ENCODE data around the gene LAMA5.

DNA sequence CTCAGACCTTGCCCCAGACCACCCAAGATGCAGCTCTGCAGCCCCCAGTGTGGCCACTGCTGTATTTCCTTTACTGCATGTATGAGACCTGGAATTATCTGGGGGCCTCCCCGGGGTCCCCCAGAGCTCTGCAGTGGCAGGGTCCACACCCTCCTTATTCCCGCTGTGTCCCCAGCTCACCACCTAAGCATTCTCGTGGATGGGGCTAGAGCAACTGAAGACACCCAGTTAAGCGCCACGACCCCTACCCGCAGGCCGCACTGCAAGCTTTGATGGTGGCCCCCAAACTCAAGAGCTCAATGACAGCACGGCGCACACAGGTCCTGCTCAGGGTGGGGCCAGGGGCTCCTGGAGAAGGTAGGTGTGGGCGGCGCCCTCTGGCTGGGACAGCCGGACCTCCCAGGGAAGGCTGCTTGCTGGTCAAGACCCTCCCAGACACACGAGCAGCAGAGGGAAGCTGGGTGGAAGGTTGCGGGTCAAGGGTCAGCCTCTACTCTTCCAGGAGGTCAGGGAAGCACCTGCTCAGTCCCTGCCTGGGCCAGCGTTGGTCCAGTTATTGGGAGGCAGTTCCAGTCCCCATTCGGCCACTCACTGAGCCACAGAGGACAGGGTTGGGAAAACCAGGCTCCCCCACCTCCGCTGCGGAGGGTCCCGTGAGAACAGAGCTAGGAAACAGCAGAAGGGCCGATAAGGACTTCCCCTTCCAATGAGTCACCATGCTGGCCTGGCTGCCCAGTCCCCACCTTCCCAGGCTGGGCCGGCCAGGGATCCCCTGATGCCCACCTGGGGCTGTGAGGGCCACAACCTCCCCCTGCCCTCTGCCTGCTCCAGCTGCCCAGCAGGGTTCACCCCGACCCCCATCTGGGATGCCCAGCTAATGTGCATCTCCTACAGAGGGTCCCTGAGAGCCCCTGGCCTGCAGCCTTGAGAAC, 2.9 kb downstream of the LAMA5 start:
- TF ChIP-seq EZH2 (IDR thresholded peaks at IDR 0.05; ENCODE audit: low read depth, unreplicated experiment) (no peak), CTCF (conservative IDR thresholded peaks at IDR 0.05; ENCODE audit: low read depth in 2 of 2) (peak; percentile 26 to 42; a peak in 2 of 4 replicates)

Data from GM23338 (cell line).